Measurements from ENCODE around the gene RAB3B.

DNA sequence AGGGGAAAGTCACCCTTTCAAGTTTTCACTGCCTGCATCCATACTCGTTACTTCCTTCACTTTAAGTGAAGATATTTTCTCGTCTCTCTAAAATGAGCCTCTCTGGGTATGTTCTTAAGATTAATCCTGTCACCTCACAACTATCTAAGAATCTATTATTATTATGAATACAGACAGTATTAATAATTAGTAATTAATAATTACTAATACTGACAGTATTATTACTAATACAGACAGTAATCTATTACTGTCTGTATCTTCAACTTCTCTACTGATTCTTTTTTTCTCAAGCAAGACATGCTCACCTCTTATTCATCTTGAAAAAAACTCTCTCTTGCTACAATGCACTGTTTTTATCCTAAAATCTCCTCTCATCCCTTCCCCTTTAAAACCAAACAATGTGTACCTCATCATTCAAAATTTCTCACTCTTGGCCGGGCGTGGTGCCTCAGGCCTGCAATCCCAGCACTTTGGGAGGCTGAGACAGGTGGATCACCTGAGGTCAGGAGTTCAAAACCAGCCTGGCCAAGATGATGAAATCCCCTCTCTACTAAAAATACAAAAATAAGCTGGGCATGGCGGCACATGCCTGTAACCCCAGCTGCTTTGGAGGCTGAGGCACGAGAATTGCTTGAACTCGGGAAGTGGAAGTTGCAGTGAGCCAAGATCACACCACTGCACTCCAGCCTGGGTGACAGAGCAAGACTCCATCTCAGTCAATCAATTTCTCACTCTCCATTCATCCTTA lies 119.7 kb downstream of the RAB3B start:
- TF ChIP-seq, protein P1, sequence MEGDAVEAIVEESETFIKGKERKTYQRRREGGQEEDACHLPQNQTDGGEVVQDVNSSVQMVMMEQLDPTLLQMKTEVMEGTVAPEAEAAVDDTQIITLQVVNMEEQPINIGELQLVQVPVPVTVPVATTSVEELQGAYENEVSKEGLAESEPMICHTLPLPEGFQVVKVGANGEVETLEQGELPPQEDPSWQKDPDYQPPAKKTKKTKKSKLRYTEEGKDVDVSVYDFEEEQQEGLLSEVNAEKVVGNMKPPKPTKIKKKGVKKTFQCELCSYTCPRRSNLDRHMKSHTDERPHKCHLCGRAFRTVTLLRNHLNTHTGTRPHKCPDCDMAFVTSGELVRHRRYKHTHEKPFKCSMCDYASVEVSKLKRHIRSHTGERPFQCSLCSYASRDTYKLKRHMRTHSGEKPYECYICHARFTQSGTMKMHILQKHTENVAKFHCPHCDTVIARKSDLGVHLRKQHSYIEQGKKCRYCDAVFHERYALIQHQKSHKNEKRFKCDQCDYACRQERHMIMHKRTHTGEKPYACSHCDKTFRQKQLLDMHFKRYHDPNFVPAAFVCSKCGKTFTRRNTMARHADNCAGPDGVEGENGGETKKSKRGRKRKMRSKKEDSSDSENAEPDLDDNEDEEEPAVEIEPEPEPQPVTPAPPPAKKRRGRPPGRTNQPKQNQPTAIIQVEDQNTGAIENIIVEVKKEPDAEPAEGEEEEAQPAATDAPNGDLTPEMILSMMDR (IDR thresholded peaks at IDR 0.05) = no peak
- no peak for TF ChIP-seq POLR2AphosphoS5 (IDR thresholded peaks at IDR 0.05)
- no peak for TF ChIP-seq POLR2A (IDR thresholded peaks at IDR 0.05)

Data from transverse colon (tissue), 4 donors.